BJ (cell line): ENCODE data around the gene ATXN2. TPM values are rescaled to one million over a fixed set of nuclear protein-coding genes. Genes with fewer than 3 reads are reported as not detected.
"Not testable (repeated sequence)": the region's sequence is repeated elsewhere in the genome, so short reads cannot be mapped to it uniquely, and the experiment has no call there.

Experiments used
- CTCF ChIA-PET: fragments of 350-600 bp; formaldehyde crosslinking; extraction: SDS; loops from one replicate; lab custom pipeline; 2021; ENCODE audit warnings: antibody characterized with exemption, inconsistent platforms; lab: Yijun Ruan, JAX
- POLR2A ChIA-PET: fragments of 300-600 bp; sonication (Branson Sonifier 250); formaldehyde crosslinking; extraction: SDS; loops from one replicate; lab custom pipeline; 2021; ENCODE audit warnings: antibody characterized with exemption; lab: Charles Lee
- DNase-seq: peaks from one replicate; pipeline ENCODE4 v3.0.0-alpha.2; 2011; ENCODE audit warnings: low read depth
- H3K27me3 ChIP-seq: 2 replicates; pipeline ENCODE4 v1.6.0; 2011; ENCODE audit warnings: low read length; ENCODE audit not compliant: control insufficient read depth, insufficient read depth
- H3K36me3 ChIP-seq: 2 replicates; pipeline ENCODE4 v1.5.1; 2011; ENCODE audit warnings: low read length; ENCODE audit not compliant: control insufficient read depth, insufficient read depth
- H3K4me3 ChIP-seq: 2 replicates; pipeline ENCODE4 v1.5.1; 2011; ENCODE audit warnings: low read depth, mild to moderate bottlenecking, control low read depth, low read length
- CTCF ChIP-seq: IDR thresholded peaks from 2 replicates; pipeline ENCODE4 v1.5.1; 2011; ENCODE audit warnings: low read depth, mild to moderate bottlenecking, control low read depth, inconsistent platforms, low read length, moderate library complexity; ENCODE audit not compliant: insufficient read depth
- polyA plus RNA-seq: library from polyadenylated mRNA; depleted of rRNA; stranded (reverse); fragments of >200 nt; gene quantifications from 2 replicates; pipeline ENCODE4 v1.2.3, GENCODE V29; 2011

The ATXN2 gene
- polyA plus RNA-seq, 1 experiment: 30.3 TPM

- ChIA-PET POLR2A (no interaction called here), CTCF (interaction anchor here (0.6 kb wide), 1 partner anchor 82 kb away, joined by 3 read pairs; no protein-coding TSS in a partner anchor)
- TF ChIP-seq CTCF: no peak
These were observed 9.5 kb downstream of the ATXN2 start for GRCh38 chr12:111589601-111590000.

GRCh38 chr12:111588010-111588409 lies 11.1 kb downstream of the ATXN2 start:
- no peak for TF ChIP-seq CTCF
- Histone ChIP-seq H3K36me3 (no peaks in the 10 kb centered on the region; the same call in 1 of the 2 replicates), H3K4me3 (no peak overlapping the region), H3K27me3 (no peaks in the 10 kb centered on the region)
- DNase-seq: no peak
- ChIA-PET POLR2A (no interaction called here), CTCF (no interaction called here)

More at GRCh38 chr12:111589601-111590000, 9.5 kb downstream of the ATXN2 start:
- Histone ChIP-seq H3K27me3 (no peaks in the 10 kb centered on the region), H3K4me3 (no peak overlapping the region), H3K36me3 (no peaks in the 10 kb centered on the region; the same call in 1 of the 2 replicates)
- no peak for DNase-seq

DNA sequence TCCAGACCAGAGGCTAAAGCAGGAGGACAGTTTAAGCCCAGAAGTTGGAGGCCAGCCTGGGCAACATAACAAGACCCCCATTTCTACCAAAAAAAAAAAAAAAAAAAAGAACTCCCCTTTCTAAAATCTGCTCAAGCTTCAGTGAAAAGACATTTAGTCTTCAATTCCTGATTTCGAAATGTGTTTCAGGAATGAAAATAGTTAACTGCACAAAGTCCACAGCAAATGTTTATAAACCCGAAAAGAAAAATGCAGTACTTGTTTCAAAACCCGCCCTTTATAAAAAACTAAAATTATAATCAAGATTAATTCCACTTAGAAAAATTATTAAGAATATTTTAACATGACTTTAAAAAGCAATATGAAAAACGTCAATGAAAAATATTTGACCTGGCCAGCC lies 12.1 kb downstream of the ATXN2 start:
- H3K27me3 ChIP-seq: no peaks in the 10 kb centered on the region
- DNase-seq: no peak
- ChIA-PET CTCF (no interaction called here), POLR2A (no interaction called here)
- no peak for TF ChIP-seq CTCF
- H3K36me3 ChIP-seq: no peaks in the 10 kb centered on the region; the same call in 1 of the 2 replicates
- no peak overlapping the region for H3K4me3 ChIP-seq

DNA sequence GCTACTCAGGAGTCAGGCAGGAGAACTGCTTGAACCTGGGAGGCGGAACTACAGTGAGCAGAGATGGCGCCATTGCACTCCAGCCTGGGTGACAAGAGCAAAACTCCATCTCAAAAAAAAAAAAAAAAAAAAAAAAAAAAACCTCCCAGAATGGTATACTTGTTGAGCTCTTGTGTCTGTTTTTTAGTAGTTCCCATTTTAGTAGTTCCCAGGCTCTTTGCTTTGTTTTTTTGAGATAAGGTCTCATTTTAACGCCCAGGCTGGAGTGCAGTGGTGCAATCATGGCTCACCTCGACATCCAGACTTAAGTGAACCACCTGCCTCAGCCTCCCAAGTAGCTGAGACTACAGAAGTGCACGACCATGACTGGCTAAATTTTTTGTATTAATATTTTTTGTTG lies 13.4 kb downstream of the ATXN2 start:
- ChIA-PET CTCF (interaction anchor here (0.6 kb wide), 1 partner anchor 26 kb away, joined by 3 read pairs; no protein-coding TSS in a partner anchor), POLR2A (no interaction called here)
- no peak for DNase-seq

GRCh38 chr12:111584959-111585358 lies 14.2 kb downstream of the ATXN2 start:
- DNase-seq: no peak
- Histone ChIP-seq H3K4me3 (no peak overlapping the region), H3K36me3 (no peaks in the 10 kb centered on the region; the same call in 1 of the 2 replicates), H3K27me3 (no peaks in the 10 kb centered on the region)
- TF ChIP-seq CTCF: no peak
- ChIA-PET POLR2A (interaction anchor here (0.6 kb wide), 1 partner anchor 18 kb away, joined by 5 read pairs; no protein-coding TSS in a partner anchor), CTCF (no interaction called here)

More for the DNA sequence above, 13.4 kb downstream of the ATXN2 start:
- no peaks in the 10 kb centered on the region for H3K27me3 ChIP-seq
- no peak for TF ChIP-seq CTCF
- H3K4me3 ChIP-seq: no peak overlapping the region
- no peaks in the 10 kb centered on the region; the same call in 1 of the 2 replicates for H3K36me3 ChIP-seq

- CTCF ChIA-PET, POLR2A ChIA-PET, H3K27me3 ChIP-seq, H3K36me3 ChIP-seq, DNase-seq, H3K4me3 ChIP-seq: not testable (repeated sequence)
These were observed 15.6 kb downstream of the ATXN2 start for GRCh38 chr12:111583506-111583905.
